BJ (cell line): ENCODE data around the gene WNT3. TPM values are rescaled to one million over a fixed set of nuclear protein-coding genes. Genes with fewer than 3 reads are reported as not detected.

Experiments
- CTCF ChIA-PET: fragments of 350-600 bp; formaldehyde crosslinking; extraction: SDS; loops from one replicate; lab custom pipeline; 2021; ENCODE audit warnings: antibody characterized with exemption, inconsistent platforms; lab: Yijun Ruan, JAX
- POLR2A ChIA-PET: fragments of 300-600 bp; sonication (Branson Sonifier 250); formaldehyde crosslinking; extraction: SDS; loops from one replicate; lab custom pipeline; 2021; ENCODE audit warnings: antibody characterized with exemption; lab: Charles Lee
- DNase-seq: peaks from one replicate; pipeline ENCODE4 v3.0.0-alpha.2; 2011; ENCODE audit warnings: low read depth
- H3K27me3 ChIP-seq: 2 replicates; pipeline ENCODE4 v1.6.0; 2011; ENCODE audit warnings: low read length; ENCODE audit not compliant: control insufficient read depth, insufficient read depth
- H3K36me3 ChIP-seq: 2 replicates; pipeline ENCODE4 v1.5.1; 2011; ENCODE audit warnings: low read length; ENCODE audit not compliant: control insufficient read depth, insufficient read depth
- H3K4me3 ChIP-seq: 2 replicates; pipeline ENCODE4 v1.5.1; 2011; ENCODE audit warnings: low read depth, mild to moderate bottlenecking, control low read depth, low read length
- CTCF ChIP-seq: IDR thresholded peaks from 2 replicates; pipeline ENCODE4 v1.5.1; 2011; ENCODE audit warnings: low read depth, mild to moderate bottlenecking, control low read depth, inconsistent platforms, low read length, moderate library complexity; ENCODE audit not compliant: insufficient read depth
- polyA plus RNA-seq: library from polyadenylated mRNA; depleted of rRNA; stranded (reverse); fragments of >200 nt; gene quantifications from 2 replicates; pipeline ENCODE4 v1.2.3, GENCODE V29; 2011

Gene WNT3
- polyA plus RNA-seq, 1 experiment = 2.8 TPM

DNA sequence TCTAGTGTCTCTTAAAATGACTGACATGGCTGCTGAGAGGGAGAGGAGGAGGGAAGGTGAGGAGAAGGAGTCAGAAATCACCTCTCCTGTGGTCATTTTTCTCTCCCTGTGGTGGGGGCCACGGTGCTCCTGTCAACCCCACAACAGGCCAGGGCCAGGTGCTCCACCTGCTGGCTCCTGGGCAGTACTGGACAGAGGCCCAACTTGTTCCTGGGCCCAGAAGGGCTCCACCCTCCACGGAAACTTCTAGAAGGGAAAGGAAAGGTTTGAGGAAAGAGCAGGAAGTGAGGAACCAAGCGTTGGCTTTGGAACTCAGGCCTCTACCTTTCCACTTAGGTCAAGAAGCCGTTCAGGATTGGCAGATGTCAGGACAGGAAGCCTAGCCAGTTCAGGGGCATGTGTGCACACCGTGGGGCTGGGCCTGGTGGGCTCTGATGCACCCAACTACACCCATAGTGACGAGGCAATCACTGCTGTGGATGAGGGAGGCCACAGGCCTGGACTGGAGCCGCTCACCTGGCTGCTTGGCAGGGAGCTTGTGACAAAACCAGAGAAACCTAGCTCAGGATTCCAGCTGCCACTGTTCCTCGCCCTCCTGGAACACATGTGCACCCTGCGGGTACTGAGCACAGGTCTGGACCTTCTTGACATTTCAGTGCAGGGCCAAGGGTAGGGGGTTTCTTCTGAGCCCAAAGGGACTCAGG is 36.1 kb downstream of the WNT3 start:
- no peak for DNase-seq
- ChIA-PET POLR2A (no interaction called here), CTCF (interaction anchor here (0.7 to 1.9 kb wide), 5 partner anchors 12 to 53 kb away, joined by 3 to 7 read pairs (median 4); no protein-coding TSS in a partner anchor)
- Histone ChIP-seq H3K36me3 (no peaks in the 10 kb centered on the region), H3K4me3 (no peak overlapping the region), H3K27me3 (0 out of 2 replicates have a peak, but pooled peaks cover 1% of the 10 kb centered on the region)
- TF ChIP-seq CTCF = peak; percentile 68

DNA sequence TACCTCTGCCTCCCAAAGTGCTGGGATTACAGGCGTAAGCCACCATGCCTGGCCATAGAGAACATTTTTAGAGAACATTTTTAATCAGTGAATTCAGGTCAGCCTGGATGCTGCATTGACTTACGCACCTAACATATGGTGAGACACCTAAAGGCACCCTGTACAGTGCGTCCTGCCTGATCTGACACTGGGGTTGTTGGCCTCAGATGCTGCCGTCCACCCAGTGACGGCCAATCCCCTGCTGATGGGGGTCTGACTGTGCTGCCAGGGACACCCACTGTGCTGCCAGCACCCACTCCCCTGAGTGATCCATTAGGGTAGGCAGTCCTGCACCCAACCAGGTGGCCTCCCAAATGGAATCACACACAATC is 38.5 kb downstream of the WNT3 start:
- H3K36me3 ChIP-seq = no peaks in the 10 kb centered on the region
- no peak overlapping the region for H3K4me3 ChIP-seq
- CTCF ChIA-PET = interaction anchor here (1.1 kb wide), 1 partner anchor 12 kb away, joined by 3 read pairs; no protein-coding TSS in a partner anchor
- no peak for TF ChIP-seq CTCF
- POLR2A ChIA-PET = no interaction called here
- DNase-seq = no peak
- H3K27me3 ChIP-seq = 0 out of 2 replicates have a peak, but pooled peaks cover 1% of the 10 kb centered on the region

DNA sequence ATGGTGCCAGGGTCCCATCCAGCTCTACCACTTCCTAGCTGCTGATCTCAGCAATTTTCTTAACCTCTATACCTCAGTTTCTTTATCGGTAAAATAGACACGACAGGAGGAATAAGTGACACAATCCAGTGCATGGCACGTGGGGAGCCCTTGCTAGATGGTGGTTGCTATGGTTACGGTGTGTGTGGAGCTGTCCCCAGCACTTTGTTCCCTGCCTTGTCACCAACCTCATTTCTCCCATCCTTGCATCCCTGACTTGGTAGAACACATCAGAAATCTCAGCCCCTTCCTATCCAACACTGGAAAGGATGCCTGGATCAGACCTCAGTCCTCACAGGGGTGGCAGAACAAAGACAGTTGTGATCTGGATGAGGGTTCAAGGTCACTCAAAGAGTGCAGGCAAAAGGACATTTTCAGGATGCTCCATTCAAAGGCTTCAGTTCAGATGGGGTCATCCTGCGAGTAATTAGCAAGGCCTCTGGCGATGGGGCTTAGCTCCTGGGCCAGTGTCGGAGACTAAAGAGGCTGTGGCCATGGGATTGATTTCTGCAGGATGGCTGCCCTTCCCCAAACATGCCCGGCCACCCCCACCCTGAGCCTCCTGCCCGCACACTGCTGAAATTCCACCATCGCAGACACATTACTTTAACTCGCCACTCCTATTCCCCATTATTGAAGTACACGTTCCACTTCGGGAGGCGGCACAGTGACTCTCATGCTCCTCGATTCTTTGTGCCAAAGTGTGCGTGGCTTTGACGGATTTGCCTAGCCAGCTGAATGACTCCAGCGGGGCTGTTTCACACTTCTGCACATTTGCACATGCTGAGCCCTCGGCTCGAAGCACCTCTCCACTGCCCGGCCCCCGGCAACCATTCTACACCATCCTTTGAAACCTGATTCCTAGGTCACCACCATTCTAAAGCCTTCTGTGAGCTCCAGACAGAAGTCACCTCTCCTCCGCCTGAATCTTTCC is 40.3 kb downstream of the WNT3 start:
- TF ChIP-seq CTCF = no peak
- Histone ChIP-seq H3K36me3 (no peaks in the 10 kb centered on the region), H3K27me3 (no peaks in the 10 kb centered on the region), H3K4me3 (no peak overlapping the region)
- no peak for DNase-seq
- ChIA-PET POLR2A (no interaction called here), CTCF (interaction anchor here (0.7 to 2.6 kb wide), 4 partner anchors 18 to 63 kb away, joined by 3 to 7 read pairs (median 4); no protein-coding TSS in a partner anchor)

GRCh38 chr17:46776298-46777005 is 42.0 kb downstream of the WNT3 start:
- Histone ChIP-seq H3K27me3 (no peaks in the 10 kb centered on the region), H3K4me3 (no peak overlapping the region), H3K36me3 (no peaks in the 10 kb centered on the region)
- CTCF ChIA-PET = interaction anchor here (1.2 to 2.6 kb wide), 3 partner anchors 20 to 65 kb away, joined by 4 to 7 read pairs (median 5); no protein-coding TSS in a partner anchor
- POLR2A ChIA-PET = no interaction called here
- DNase-seq = no peak
- TF ChIP-seq CTCF = no peak
